A375 (cell line): ENCODE results near the gene DNPEP. TPM values are rescaled to one million over a fixed set of nuclear protein-coding genes. Genes with fewer than 3 reads are reported as not detected.

Experiments used
- small RNA-seq: library from RNA; depleted of rRNA; stranded (forward); fragments of <200 nt; gene quantifications from one replicate; pipeline ENCODE3, GENCODE V24; 2014
- total RNA-seq: library from RNA; depleted of rRNA; stranded (reverse); fragments of >200 nt; shearing (Covaris generic); gene quantifications from 2 replicates; pipeline ENCODE4 v1.2.3, GENCODE V29; 2014; rRNA removed

The DNPEP gene
- total RNA-seq = 33.4 and 47.8 TPM in 2 replicates

GRCh38 chr2:219387306-219388120, at the start of gene DNPEP:
TSS of gene DNPEP (minus strand) at chr2:219387912. CDS start at chr2:219387794, 118 bp downstream.

GRCh38 chr2:219434718-219435525, 47.2 kb upstream of the DNPEP start, which contains the start of gene SPEG:
TSS of gene SPEG (plus strand) at chr2:219434843. CDS start at chr2:219434978, 135 bp downstream.

GRCh38 chr2:219418155-219419011, 30.7 kb upstream of the DNPEP start, which contains the start of gene DES:
TSS of gene DES (plus strand) at chr2:219418377. CDS start at chr2:219418463, 86 bp downstream.

GRCh38 chr2:219332542-219332941, 55.2 kb downstream of the DNPEP start, which contains the start of gene RESP18:
TSS of gene RESP18 (minus strand) at chr2:219332744.

Small RNAs within 50 kb of the gene (small RNA-seq; reads per million reads assigned to genes)
- gene AC053503.3 = not detected

Other genes with a start within 250 kb of the DNPEP start
- gene NHEJ1, start 227.1 kb downstream of the DNPEP start, total RNA-seq = 9.2 and 12.6 TPM in 2 replicates
- 0.19 and 0.42 TPM in 2 replicates for gene SLC23A3, start 217.9 kb downstream of the DNPEP start, total RNA-seq
- 21.7 and 25.0 TPM in 2 replicates for gene CNPPD1, start 211.0 kb downstream of the DNPEP start, total RNA-seq
- gene RETREG2, start 209.6 kb downstream of the DNPEP start, total RNA-seq = 22.8 and 23.2 TPM in 2 replicates
- gene ZFAND2B, start 181.1 kb downstream of the DNPEP start, total RNA-seq = 17.7 and 22.0 TPM in 2 replicates
- 24.7 and 25.5 TPM in 2 replicates for gene ABCB6, start 169.0 kb downstream of the DNPEP start, total RNA-seq
- 38.7 and 42.7 TPM in 2 replicates for gene ATG9A, start 158.3 kb downstream of the DNPEP start, total RNA-seq
- 33.5 and 40.4 TPM in 2 replicates for gene ANKZF1, start 158.1 kb downstream of the DNPEP start, total RNA-seq
- 10.8 and 14.0 TPM in 2 replicates for gene GLB1L, start 142.5 kb downstream of the DNPEP start, total RNA-seq
- 10.3 and 12.0 TPM in 2 replicates for gene STK16, start 142.4 kb downstream of the DNPEP start, total RNA-seq
- gene TUBA4B, start 134.7 kb downstream of the DNPEP start, total RNA-seq = not detected in 2 replicates
- 0.11 and 0.75 TPM in 2 replicates for gene TUBA4A, start 134.0 kb downstream of the DNPEP start, total RNA-seq
- 14.3 and 22.2 TPM in 2 replicates for gene DNAJB2, start 108.5 kb downstream of the DNPEP start, total RNA-seq
- gene PTPRN, start 78.5 kb downstream of the DNPEP start, total RNA-seq = 2.8 and 3.5 TPM in 2 replicates
- not detected in 2 replicates for gene RESP18, start 55.2 kb downstream of the DNPEP start, total RNA-seq
- gene DES, start 30.5 kb upstream of the DNPEP start, total RNA-seq = not detected in 2 replicates
- 8.8 and 14.3 TPM in 2 replicates for gene SPEG, start 46.9 kb upstream of the DNPEP start, total RNA-seq
- 21.9 and 27.4 TPM in 2 replicates for gene GMPPA, start 111.0 kb upstream of the DNPEP start, total RNA-seq
- 0.11 and 0.15 TPM in 2 replicates for gene ASIC4, start 126.6 kb upstream of the DNPEP start, total RNA-seq
- gene CHPF, start 155.9 kb upstream of the DNPEP start, total RNA-seq = 106 and 121 TPM in 2 replicates
- 4.2 and 4.3 TPM in 2 replicates for gene TMEM198, start 156.1 kb upstream of the DNPEP start, total RNA-seq
- gene OBSL1, start 183.6 kb upstream of the DNPEP start, total RNA-seq = 98.6 and 102 TPM in 2 replicates
- 0.83 and 1.7 TPM in 2 replicates for gene INHA, start 184.4 kb upstream of the DNPEP start, total RNA-seq
- 26.5 and 31.3 TPM in 2 replicates for gene STK11IP, start 209.9 kb upstream of the DNPEP start, total RNA-seq
- gene SLC4A3, start 239.7 kb upstream of the DNPEP start, total RNA-seq = 6.8 and 9.2 TPM in 2 replicates